GOT3 (cell line): ENCODE results near the gene USP36.

ENCODE experiments used
- DNase-seq: peaks from one replicate; lab custom pipeline; 2025; ENCODE audit warnings: mixed read lengths; lab: John Stamatoyannopoulos, UW

Gene USP36

GRCh38 chr17:78815696-78816095 is 24.9 kb downstream of the USP36 start:
- DNase-seq, result no peak

- no peak for DNase-seq
Observed at GRCh38 chr17:78812855-78813254, 27.8 kb downstream of the USP36 start.

- no peak for DNase-seq
Observed at GRCh38 chr17:78808163-78808562, 32.5 kb downstream of the USP36 start.

- no peak for DNase-seq
Observed at GRCh38 chr17:78806451-78806850, 34.2 kb downstream of the USP36 start.

GRCh38 chr17:78805301-78805700 is 35.3 kb downstream of the USP36 start:
- no peak for DNase-seq

- no peak for DNase-seq
Observed at GRCh38 chr17:78804777-78805176, 35.8 kb downstream of the USP36 start.

- DNase-seq, result no peak
Observed at GRCh38 chr17:78803186-78803845, 37.3 kb downstream of the USP36 start.

- DNase-seq, result no peak
Observed at GRCh38 chr17:78802459-78802858, 38.2 kb downstream of the USP36 start.

- no peak for DNase-seq
Observed at GRCh38 chr17:78802008-78802407, 38.6 kb downstream of the USP36 start.

GRCh38 chr17:78800132-78800931 is 40.3 kb downstream of the USP36 start:
- no peak for DNase-seq

GRCh38 chr17:78798695-78799559 is 41.7 kb downstream of the USP36 start:
- no peak for DNase-seq

GRCh38 chr17:78797691-78798585 is 42.7 kb downstream of the USP36 start:
- DNase-seq, result no peak

- DNase-seq, result no peak
Observed at GRCh38 chr17:78797213-78797612, 43.4 kb downstream of the USP36 start.

- DNase-seq, result no peak
Observed at GRCh38 chr17:78796517-78796900, 44.1 kb downstream of the USP36 start.

- no peak for DNase-seq
Observed at GRCh38 chr17:78795861-78796516, 44.6 kb downstream of the USP36 start.

- DNase-seq, result no peak
Observed at GRCh38 chr17:78794864-78795640, 45.6 kb downstream of the USP36 start.

GRCh38 chr17:78794399-78794798 is 46.2 kb downstream of the USP36 start:
- no peak for DNase-seq

GRCh38 chr17:78793968-78794367 is 46.6 kb downstream of the USP36 start:
- DNase-seq, result no peak

- no peak for DNase-seq
Observed at GRCh38 chr17:78793415-78793814, 47.2 kb downstream of the USP36 start.
